Uterus (tissue), 4 donors: ENCODE data around the gene ENKUR. TPM values are rescaled to one million over a fixed set of nuclear protein-coding genes. Genes with fewer than 3 reads are reported as not detected.

Experiments
- DNase-seq, 2 donors: peaks; one replicate each; pipeline ENCODE4 v3.0.0-alpha.2; 2019 to 2020
- H3K27ac ChIP-seq, 2 donors: fragments of 200-600 bp; sonication (generic); 1 replicate in 1 of 2; 2 replicates in 1 of 2; pipeline ENCODE4 v1.5.1; 2016 to 2018
- H3K27me3 ChIP-seq, 2 donors: fragments of 200-600 bp; sonication (generic); one replicate each; pipeline ENCODE4 v1.5.1; 2018 to 2019; ENCODE audit warnings: control low read depth in 1 of 2
- H3K36me3 ChIP-seq, 2 donors: fragments of 200-600 bp; sonication (generic); one replicate each; pipeline ENCODE4 v1.5.1; 2019; ENCODE audit warnings: control low read depth in 1 of 2
- H3K4me1 ChIP-seq, 2 donors: fragments of 200-600 bp; sonication (generic); one replicate each; pipeline ENCODE4 v1.5.1; 2018 to 2019; ENCODE audit warnings: control low read depth in 1 of 2
- H3K4me3 ChIP-seq, 2 donors: fragments of 200-600 bp; sonication (generic); 1 replicate in 1 of 2; 2 replicates in 1 of 2; pipeline ENCODE4 v1.5.1; 2018 to 2019; ENCODE audit warnings: mild to moderate bottlenecking in 1 of 2
- H3K9me3 ChIP-seq, 2 donors: fragments of 200-600 bp; sonication (generic); one replicate each; pipeline ENCODE4 v1.5.1; 2019; ENCODE audit warnings: control low read depth in 1 of 2
- POLR2A ChIP-seq, 2 donors: fragments of 450-650 bp; IDR thresholded peaks; one replicate each; pipeline ENCODE4 v1.6.1; 2016; ENCODE audit warnings: antibody characterized with exemption in 2 of 2, mild to moderate bottlenecking in 1 of 2, moderate library complexity in 1 of 2
- intact Hi-C: fragments of 100-400 bp; cut with DNase I; formaldehyde crosslinking; loops from one replicate; pipeline ENCODE4 v1.15.1; 2023; ENCODE audit warnings: low total_unique reads
- total RNA-seq, 4 donors: library from RNA; depleted of rRNA in 3 of 4; stranded (reverse); fragments of >200 nt in 3 of 4; gene quantifications; one replicate each; pipeline versions ENCODE4 v1.1.0 to v1.2.4, GENCODE V29; 2014 to 2023
- TF ChIP-seq, protein P1 (sequence below), 4 experiments: fragments of 200-600 bp in 2 of 4; fragments of 450-650 bp in 2 of 4; sonication (generic) in 2 of 4; IDR thresholded peaks; one replicate each; pipeline ENCODE4 v1.5.1; 2016 to 2019; ENCODE audit warnings: antibody characterized with exemption in 4 of 4, mild to moderate bottlenecking in 2 of 4, moderate library complexity in 1 of 4
- donor health status: DM: yes; HTN: yes; CAD: no.

The ENKUR gene
- total RNA-seq, 4 donors from 2014 or later, result 0.73 to 10.0 (median 2.3) TPM; not detected in 1

DNA sequence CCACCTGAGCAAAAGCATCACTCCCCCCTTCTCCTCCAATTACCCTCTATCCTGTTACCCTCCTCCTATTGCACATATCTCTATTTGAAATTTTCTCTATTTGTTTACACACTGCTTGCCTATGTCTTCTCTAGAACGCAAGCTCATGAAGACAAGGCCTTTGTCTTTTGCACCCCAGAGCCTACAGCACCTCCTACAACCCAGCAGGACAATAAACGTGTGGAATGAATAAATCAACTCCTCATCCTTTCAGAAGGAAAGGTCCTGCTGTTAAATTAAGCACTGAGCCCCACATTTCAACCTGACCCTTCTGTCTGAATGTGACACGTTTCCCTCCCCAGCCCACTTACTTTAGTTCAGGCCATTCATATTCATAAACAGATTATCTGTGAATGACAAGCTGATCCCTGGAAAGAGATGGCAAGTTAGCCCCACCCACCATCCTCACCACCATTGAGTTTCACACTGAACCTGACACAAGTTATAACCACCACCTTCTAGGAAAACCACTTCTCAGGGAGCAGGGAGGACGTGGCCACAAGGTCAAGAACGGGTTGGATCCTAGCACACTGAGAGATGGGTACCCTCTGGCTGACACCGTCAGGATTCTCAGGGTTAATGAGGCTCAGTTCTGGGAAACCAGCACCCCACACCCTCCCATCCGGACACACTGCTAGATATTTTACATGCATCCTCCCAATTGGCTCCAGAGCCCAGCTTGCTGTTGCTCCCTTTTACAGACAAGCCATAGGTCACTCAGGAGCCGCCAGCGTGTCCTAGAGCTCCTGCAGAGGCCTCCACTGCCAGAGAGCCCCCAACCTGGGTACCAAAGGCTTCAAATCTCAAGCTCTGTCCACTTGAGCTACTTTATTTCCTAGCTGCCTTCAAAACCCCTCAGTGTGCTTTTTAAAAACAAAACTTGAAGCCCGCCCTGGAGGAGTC, 64.5 kb downstream of the ENKUR start:
- H3K27me3 ChIP-seq, result no peaks in the 10 kb centered on the region
- DNase-seq, result peak; percentile 41 to 49
- H3K4me1 ChIP-seq, result no peaks in the 10 kb centered on the region
- H3K36me3 ChIP-seq, result no peaks in the 10 kb centered on the region
- intact Hi-C loops, result loop anchor here (10.0 kb wide), 1 partner anchor 227 kb away; the partner anchor contains the start of gene ARHGAP21
- no peaks in the 10 kb centered on the region for H3K9me3 ChIP-seq
- H3K27ac ChIP-seq, result peak overlapping the region; percentile 92 to 95
- TF ChIP-seq POLR2A (IDR thresholded peaks at IDR 0.05), result no peak
- TF ChIP-seq, protein P1, sequence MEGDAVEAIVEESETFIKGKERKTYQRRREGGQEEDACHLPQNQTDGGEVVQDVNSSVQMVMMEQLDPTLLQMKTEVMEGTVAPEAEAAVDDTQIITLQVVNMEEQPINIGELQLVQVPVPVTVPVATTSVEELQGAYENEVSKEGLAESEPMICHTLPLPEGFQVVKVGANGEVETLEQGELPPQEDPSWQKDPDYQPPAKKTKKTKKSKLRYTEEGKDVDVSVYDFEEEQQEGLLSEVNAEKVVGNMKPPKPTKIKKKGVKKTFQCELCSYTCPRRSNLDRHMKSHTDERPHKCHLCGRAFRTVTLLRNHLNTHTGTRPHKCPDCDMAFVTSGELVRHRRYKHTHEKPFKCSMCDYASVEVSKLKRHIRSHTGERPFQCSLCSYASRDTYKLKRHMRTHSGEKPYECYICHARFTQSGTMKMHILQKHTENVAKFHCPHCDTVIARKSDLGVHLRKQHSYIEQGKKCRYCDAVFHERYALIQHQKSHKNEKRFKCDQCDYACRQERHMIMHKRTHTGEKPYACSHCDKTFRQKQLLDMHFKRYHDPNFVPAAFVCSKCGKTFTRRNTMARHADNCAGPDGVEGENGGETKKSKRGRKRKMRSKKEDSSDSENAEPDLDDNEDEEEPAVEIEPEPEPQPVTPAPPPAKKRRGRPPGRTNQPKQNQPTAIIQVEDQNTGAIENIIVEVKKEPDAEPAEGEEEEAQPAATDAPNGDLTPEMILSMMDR (IDR thresholded peaks at IDR 0.05), result no peak
- peak overlapping the region; percentile 52 to 66 for H3K4me3 ChIP-seq

DNA sequence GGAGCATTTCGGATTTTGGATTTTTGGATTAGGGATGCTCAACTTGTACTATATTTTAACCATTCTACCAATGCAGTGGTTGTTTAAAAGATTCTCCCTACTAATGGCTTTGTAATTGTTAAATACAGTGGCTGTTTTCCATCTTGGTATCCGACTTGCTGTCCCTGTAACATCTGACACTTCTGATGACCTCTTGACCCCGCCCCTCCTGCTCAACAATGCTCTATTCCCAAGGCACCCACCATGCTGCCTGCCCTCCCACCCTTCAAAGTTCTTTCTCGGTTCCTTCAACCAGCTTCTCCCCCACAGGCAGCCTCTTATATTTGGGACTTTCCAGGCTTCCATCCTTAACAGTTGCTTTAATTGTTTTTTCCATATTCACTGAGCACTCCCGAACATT, 65.5 kb downstream of the ENKUR start:
- Histone ChIP-seq H3K9me3 (no peaks in the 10 kb centered on the region), H3K4me1 (no peaks in the 10 kb centered on the region), H3K27me3 (no peaks in the 10 kb centered on the region), H3K27ac (no peak overlapping the region), H3K36me3 (no peaks in the 10 kb centered on the region), H3K4me3 (no peak overlapping the region)
- TF ChIP-seq POLR2A (IDR thresholded peaks at IDR 0.05), result no peak
- TF ChIP-seq, protein P1 (IDR thresholded peaks at IDR 0.05), result no peak
- intact Hi-C loops, result loop anchor here (10.0 kb wide), 1 partner anchor 226 kb away; the partner anchor contains the start of gene ARHGAP21
- no peak for DNase-seq

DNA sequence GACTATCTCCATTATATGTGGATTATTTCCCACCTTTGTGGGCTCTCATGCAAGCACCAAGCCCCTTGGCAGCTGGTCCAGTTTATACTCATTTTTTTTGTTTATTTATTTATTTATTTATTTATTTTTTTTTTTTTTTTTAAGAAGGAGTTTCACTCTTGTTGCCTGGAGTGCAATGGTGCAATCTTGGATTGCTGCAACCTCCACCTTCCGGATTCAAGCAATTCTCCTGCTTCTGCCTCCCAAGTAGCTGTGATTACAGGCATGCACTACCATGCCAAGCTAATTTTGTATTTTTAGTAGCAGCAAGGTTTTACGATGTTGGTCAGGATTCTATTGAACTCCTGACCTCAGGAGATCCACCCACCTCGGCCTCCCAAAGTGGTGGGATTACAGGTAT, 66.3 kb downstream of the ENKUR start:
- H3K4me1 ChIP-seq, result no peaks in the 10 kb centered on the region
- no peak overlapping the region for H3K4me3 ChIP-seq
- H3K36me3 ChIP-seq, result no peaks in the 10 kb centered on the region
- no peak for TF ChIP-seq POLR2A (IDR thresholded peaks at IDR 0.05)
- TF ChIP-seq, protein P1 (IDR thresholded peaks at IDR 0.05), result no peak
- H3K27me3 ChIP-seq, result no peaks in the 10 kb centered on the region
- H3K9me3 ChIP-seq, result no peaks in the 10 kb centered on the region
- peak overlapping the region in 1 of 2 donors; percentile 9 for H3K27ac ChIP-seq
- intact Hi-C loops, result loop anchor here (10.0 kb wide), 1 partner anchor 225 kb away; the partner anchor contains the start of gene ARHGAP21
- DNase-seq, result no peak

DNA sequence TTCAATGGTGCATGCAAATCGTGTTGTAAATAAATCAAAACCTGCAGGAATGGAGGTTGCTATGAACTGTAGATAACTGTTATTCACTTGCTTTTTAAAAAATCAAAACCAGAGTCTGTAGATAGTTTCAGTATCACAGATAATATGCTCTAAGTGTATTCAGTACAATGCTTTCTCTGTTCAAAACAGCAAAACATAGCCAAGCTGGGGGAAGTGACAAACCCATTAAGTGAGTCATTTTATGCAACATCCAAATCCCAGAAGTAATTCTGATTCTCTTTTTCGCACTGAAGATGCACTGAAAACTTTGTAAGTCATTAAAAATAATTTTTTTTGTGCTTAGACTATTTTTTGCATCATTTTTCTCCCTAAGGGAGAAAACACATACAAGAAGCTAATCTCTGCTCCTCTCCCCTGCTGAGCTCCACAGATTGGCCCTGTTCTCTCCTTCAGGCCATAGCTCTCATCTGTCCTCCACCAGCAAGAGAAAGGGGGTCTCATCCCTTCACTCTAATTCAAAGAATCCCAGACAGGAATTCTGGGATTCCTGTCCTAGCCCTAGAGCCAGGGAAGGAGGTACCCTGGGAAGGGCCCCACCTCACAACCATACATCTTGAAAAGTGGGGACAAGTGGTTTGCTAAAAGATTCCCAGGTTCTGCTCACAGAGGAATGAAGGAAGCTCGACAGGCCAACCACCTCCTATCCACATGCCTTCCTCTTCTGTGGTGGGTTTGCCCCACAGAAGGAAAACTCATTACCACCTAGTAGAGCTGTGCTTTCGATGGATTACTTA, 68.5 kb downstream of the ENKUR start:
- Histone ChIP-seq H3K27me3 (no peaks in the 10 kb centered on the region), H3K4me1 (no peaks in the 10 kb centered on the region), H3K4me3 (no peak overlapping the region), H3K36me3 (no peaks in the 10 kb centered on the region), H3K9me3 (no peaks in the 10 kb centered on the region), H3K27ac (peak overlapping the region; percentile 45 to 66)
- intact Hi-C loops, result no loop called here
- no peak for DNase-seq
- TF ChIP-seq, protein P1 (IDR thresholded peaks at IDR 0.05), result no peak
